ENCODE measurements around the gene KBTBD7. TPM values are rescaled to one million over a fixed set of nuclear protein-coding genes. Genes with fewer than 3 reads are reported as not detected.

Gene KBTBD7
- total RNA-seq, 4 donors from 2014 or later, result 2.6 to 5.9 (median 4.1) TPM

GRCh38 chr13:41222259-41222852 lies 28.0 kb upstream of the KBTBD7 start:
- peaks cover 0 to 5% (median 0%) of the 10 kb centered on the region in 3 donors for H3K4me1 ChIP-seq
- TF ChIP-seq CTCF (IDR thresholded peaks at IDR 0.05) (peak; percentile 54 to 84 (median 82)), POLR2A (IDR thresholded peaks at IDR 0.05) (no peak)
- H3K36me3 ChIP-seq, result peaks cover 0 to 48% (median 0%) of the 10 kb centered on the region in 3 donors
- WGBS, 2 donors, result 45 to 49% methylated on average over 6 of the region's 6 CpGs
- no peak for DNase-seq
- H3K27me3 ChIP-seq, result no peaks in the 10 kb centered on the region
- intact Hi-C loops (cut with DNase I), result loop anchor here (5.0 kb wide), 1 partner anchor 145 kb away; no protein-coding TSS in a partner anchor
- no peak overlapping the region for H3K4me3 ChIP-seq
- H3K27ac ChIP-seq, result no peak overlapping the region
- no peaks in the 10 kb centered on the region for H3K9me3 ChIP-seq

GRCh38 chr13:41220401-41220800 lies 26.0 kb upstream of the KBTBD7 start:
- H3K9me3 ChIP-seq, result no peaks in the 10 kb centered on the region
- no peaks in the 10 kb centered on the region for H3K27me3 ChIP-seq
- WGBS, 2 donors, result 85 to 89% methylated on average over 3 of the region's 3 CpGs
- H3K27ac ChIP-seq, result no peak overlapping the region
- H3K4me1 ChIP-seq, result peaks cover 0 to 16% (median 0%) of the 10 kb centered on the region in 3 donors
- no peak for TF ChIP-seq CTCF (IDR thresholded peaks at IDR 0.05)
- TF ChIP-seq POLR2A (IDR thresholded peaks at IDR 0.05), result no peak
- H3K4me3 ChIP-seq, result no peak overlapping the region
- H3K36me3 ChIP-seq, result peaks cover 0 to 33% (median 0%) of the 10 kb centered on the region in 3 donors
- intact Hi-C loops (cut with DNase I), result loop anchor here (5.0 kb wide), 1 partner anchor 143 kb away; no protein-coding TSS in a partner anchor
- no peak for DNase-seq

DNA sequence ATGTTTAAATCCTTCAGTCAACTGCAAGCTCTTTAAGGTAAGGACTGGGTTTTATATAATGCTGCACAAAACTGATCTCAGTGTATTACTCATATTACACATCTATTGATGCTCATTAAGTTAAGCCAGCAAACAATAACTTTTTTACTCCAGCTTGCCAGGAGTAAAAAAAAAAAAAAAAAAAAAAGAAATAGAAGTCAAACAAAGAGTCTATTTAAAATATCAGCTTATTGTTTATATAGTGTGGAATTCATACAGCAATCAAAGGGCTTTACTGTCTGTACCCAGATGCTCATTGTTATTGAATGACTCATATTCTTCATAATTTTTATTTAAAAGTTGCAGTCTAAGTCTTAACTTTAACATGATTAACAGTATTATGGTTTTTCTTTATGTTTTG lies 21.8 kb upstream of the KBTBD7 start:
- Histone ChIP-seq H3K27ac (peak overlapping the region in 2 of 4 donors; percentile 32 to 44), H3K27me3 (no peaks in the 10 kb centered on the region), H3K4me1 (peaks cover 0 to 16% (median 0%) of the 10 kb centered on the region in 3 donors), H3K9me3 (peaks cover 0 to 6% (median under 1%) of the 10 kb centered on the region in 3 donors), H3K4me3 (no peak overlapping the region), H3K36me3 (peaks cover 0 to 8% (median 0%) of the 10 kb centered on the region in 3 donors)
- no peak for TF ChIP-seq CTCF (IDR thresholded peaks at IDR 0.05)
- no peak for TF ChIP-seq POLR2A (IDR thresholded peaks at IDR 0.05)
- intact Hi-C loops (cut with DNase I), result no loop called here
- no peak for DNase-seq

DNA sequence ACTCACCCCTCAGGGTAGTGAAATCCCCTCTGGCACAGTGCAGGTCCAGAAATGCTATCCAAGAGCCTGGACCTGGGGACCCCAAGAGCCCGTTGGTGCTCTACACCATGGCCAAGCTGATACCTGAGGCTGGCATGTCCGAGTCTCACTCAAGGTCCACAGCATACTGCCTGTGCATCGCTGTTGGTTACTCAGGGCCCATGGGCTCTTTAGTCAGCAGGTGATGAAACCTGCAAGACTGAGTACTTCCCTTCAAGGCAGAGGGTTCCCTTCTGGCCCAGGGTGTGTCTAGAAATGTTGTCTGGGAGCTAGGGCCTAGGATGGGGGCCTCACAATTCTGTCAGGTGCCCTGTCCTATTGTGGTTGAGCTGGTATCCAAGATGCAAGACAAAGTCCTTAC lies 19.6 kb upstream of the KBTBD7 start:
- no peak for DNase-seq
- TF ChIP-seq POLR2A (IDR thresholded peaks at IDR 0.05) (no peak), CTCF (IDR thresholded peaks at IDR 0.05) (no peak)
- peaks cover 0 to 11% (median 0%) of the 10 kb centered on the region in 3 donors for H3K4me1 ChIP-seq
- H3K27me3 ChIP-seq, result no peaks in the 10 kb centered on the region
- H3K36me3 ChIP-seq, result no peaks in the 10 kb centered on the region
- WGBS, 2 donors, result no CpG with 5 or more reads among the region's 3 CpGs
- H3K9me3 ChIP-seq, result peaks cover 0 to 11% (median 4%) of the 10 kb centered on the region in 3 donors
- H3K27ac ChIP-seq, result no peak overlapping the region
- H3K4me3 ChIP-seq, result no peak overlapping the region
- intact Hi-C loops (cut with DNase I), result no loop called here

GRCh38 chr13:41213316-41213715 lies 18.9 kb upstream of the KBTBD7 start:
- TF ChIP-seq CTCF (IDR thresholded peaks at IDR 0.05) (no peak), POLR2A (IDR thresholded peaks at IDR 0.05) (no peak)
- Histone ChIP-seq H3K4me3 (no peak overlapping the region), H3K27ac (no peak overlapping the region), H3K9me3 (peaks cover 0 to 11% (median 4%) of the 10 kb centered on the region in 3 donors), H3K27me3 (no peaks in the 10 kb centered on the region), H3K36me3 (no peaks in the 10 kb centered on the region), H3K4me1 (peaks cover 0 to 11% (median 0%) of the 10 kb centered on the region in 3 donors)
- no peak for DNase-seq
- 98 to 100% methylated on average over 1 to 3 of the region's 3 CpGs for WGBS, 2 donors
- intact Hi-C loops (cut with DNase I), result no loop called here
